Measurements from ENCODE around the gene RNF212.
"Not testable (repeated sequence)": the region's sequence is repeated elsewhere in the genome, so short reads cannot be mapped to it uniquely, and the experiment has no call there.

RNF212 gene

GRCh38 chr4:1060621-1061020 lies 52.7 kb downstream of the RNF212 start:
- DNase-seq, result no peak

GRCh38 chr4:1060121-1060520 lies 53.2 kb downstream of the RNF212 start:
- no peak for DNase-seq

GRCh38 chr4:1058997-1059665 lies 54.2 kb downstream of the RNF212 start:
- no peak for DNase-seq

GRCh38 chr4:1058198-1058996 lies 55.0 kb downstream of the RNF212 start:
- no peak for DNase-seq

GRCh38 chr4:1057403-1057745 lies 56.0 kb downstream of the RNF212 start:
- DNase-seq, result no peak

GRCh38 chr4:1056671-1057402 lies 56.5 kb downstream of the RNF212 start:
- DNase-seq, result no peak

- DNase-seq, result peak; percentile 72
Observed at GRCh38 chr4:1055721-1056590, 57.4 kb downstream of the RNF212 start.

GRCh38 chr4:1055243-1055701 lies 58.1 kb downstream of the RNF212 start:
- not testable (repeated sequence) for DNase-seq

GRCh38 chr4:1054696-1055242 lies 58.6 kb downstream of the RNF212 start:
- DNase-seq, result not testable (repeated sequence)

GRCh38 chr4:1053891-1054290 lies 59.5 kb downstream of the RNF212 start:
- not testable (repeated sequence) for DNase-seq

- peak; percentile 72 for DNase-seq
Observed at GRCh38 chr4:1053080-1053661, 60.2 kb downstream of the RNF212 start.

- DNase-seq, result peak; percentile 25
Observed at GRCh38 chr4:1052231-1052671, 61.1 kb downstream of the RNF212 start.

GRCh38 chr4:1051472-1051871 lies 61.9 kb downstream of the RNF212 start:
- DNase-seq, result no peak

- DNase-seq, result peak; percentile 35
Observed at GRCh38 chr4:1050486-1051213, 62.7 kb downstream of the RNF212 start.

GRCh38 chr4:1049591-1049905 lies 63.8 kb downstream of the RNF212 start:
- peak; percentile 30 for DNase-seq

GRCh38 chr4:1048773-1049590 lies 64.4 kb downstream of the RNF212 start:
- DNase-seq, result no peak

GRCh38 chr4:1047976-1048772 lies 65.2 kb downstream of the RNF212 start:
- no peak for DNase-seq

- DNase-seq, result peak; percentile 30
Observed at GRCh38 chr4:1047106-1047975, 66.0 kb downstream of the RNF212 start.

Measured in right hindlimb (tissue), 1 donor.